ENCODE measurements around the gene ITGAV.

Gene ITGAV

GRCh38 chr2:186612555-186613440, 22.9 kb downstream of the ITGAV start:
- no peak for DNase-seq

DNA sequence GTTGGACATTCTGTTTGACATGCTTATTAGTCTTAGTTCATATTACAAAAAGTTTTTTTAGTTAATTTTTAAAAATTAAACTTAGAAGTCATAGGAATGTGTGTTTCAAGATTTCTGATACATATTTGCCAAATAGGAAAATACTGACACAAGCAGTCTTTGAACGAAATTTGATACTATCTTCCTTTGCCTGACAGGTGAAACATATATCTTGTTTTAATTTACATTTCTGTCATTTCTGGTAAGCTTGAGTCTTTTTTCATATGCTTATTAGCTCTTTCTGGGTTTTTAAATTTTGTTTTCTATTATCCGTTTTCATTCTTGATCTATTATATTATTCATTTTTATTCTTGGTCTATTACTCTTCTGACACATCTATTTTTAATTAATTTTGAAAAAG, 24.5 kb downstream of the ITGAV start:
- DNase-seq = no peak

GRCh38 chr2:186617148-186617547, 27.3 kb downstream of the ITGAV start:
- DNase-seq = no peak

DNA sequence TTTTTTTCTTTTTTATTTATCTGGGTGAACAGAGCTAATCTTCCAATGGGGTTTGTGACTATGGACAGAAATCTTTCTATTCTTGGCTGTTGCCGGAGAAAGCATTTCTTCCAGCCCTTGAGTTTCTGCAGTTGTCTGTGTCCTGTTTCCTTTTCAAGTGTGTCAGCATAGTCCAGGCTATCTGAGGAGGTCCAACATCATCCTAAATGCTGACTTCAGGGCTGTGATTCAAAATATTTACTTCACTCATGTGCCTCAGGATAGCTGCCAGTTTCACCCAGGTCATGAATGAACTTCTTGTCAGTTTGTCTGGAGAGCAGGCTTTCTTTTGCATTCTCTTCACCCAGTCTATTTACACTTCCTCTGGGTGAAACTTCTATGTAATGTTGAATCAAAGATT, 27.9 kb downstream of the ITGAV start:
- no peak for DNase-seq

GRCh38 chr2:186618696-186619095, 28.8 kb downstream of the ITGAV start:
- DNase-seq = no peak

DNA sequence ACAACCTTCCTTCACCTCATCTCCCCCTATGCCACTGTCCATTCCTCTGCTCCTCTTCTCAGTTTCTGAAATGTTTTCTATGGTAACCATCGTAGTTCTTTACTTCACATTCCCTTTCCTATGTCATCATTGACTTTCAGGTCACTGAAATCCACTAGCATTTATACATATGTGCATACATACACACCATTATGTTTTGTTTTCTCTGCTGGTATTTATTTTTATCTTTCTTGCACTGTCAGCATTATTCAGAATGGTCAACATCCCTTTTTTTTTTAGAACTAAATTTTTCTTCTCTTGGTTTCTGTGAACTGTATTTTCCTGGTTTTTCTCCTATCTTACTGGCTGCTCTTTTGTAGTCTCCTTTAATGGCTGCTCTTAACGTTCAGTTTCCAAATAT, 33.2 kb downstream of the ITGAV start:
- no peak for DNase-seq

GRCh38 chr2:186624276-186624675, 34.4 kb downstream of the ITGAV start:
- no peak for DNase-seq

DNA sequence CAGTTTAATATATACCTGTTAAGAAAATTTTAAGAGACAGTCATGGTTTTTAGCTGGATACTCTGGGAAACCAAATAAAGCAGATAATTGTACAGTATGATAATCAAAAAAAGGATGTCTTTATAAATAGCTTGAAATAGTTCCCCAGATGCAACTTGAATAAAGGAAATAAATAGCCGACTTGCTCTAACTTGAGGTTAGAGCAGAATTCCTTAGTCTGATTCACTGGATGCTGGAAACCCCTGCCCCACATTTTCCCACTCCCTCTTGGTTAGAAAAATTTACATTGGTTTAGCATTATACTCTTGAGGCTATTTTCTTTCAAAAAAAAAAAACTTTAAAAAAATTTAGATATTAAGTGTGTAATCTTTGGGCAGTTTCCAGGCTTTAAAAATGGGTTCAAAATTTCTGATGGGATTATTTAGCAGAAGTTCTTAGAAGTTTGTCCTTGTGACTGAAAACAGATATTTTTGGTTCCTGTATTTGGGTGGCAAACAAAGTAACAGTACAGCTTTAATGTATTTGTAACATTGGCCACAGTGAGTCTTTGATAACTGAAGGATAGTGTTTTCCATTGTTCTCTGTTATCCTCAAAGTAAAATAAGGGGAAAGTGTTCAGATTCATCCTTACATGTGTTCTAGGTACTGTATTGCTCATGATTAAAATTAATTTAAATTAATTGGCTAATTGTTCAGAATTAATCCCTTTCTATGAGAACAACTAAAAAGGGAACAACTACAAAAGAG, 39.6 kb downstream of the ITGAV start:
- peak in 1 of 2 donors; percentile 25 for DNase-seq

DNA sequence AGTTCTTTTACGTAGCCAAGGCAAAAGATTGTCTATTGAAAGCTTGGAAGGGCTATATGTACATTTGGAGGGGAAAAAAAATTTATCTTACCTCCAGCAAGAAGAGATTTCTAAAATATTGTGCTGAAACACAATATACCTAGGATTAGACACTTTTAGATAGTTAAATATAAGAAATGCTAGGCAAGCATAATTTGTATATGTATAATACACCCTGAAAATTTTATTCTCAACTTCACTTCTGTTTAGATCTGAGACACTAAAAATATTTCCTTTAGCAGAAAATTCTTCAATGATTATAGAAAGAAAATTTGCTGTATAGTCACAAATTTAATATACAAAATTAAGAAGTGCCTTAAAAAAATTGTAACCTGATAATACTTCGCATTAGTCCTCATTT, 42.6 kb downstream of the ITGAV start:
- no peak for DNase-seq

- peak in 1 of 2 donors; percentile 9 for DNase-seq
Measured at GRCh38 chr2:186634701-186635100, 44.8 kb downstream of the ITGAV start.

DNA sequence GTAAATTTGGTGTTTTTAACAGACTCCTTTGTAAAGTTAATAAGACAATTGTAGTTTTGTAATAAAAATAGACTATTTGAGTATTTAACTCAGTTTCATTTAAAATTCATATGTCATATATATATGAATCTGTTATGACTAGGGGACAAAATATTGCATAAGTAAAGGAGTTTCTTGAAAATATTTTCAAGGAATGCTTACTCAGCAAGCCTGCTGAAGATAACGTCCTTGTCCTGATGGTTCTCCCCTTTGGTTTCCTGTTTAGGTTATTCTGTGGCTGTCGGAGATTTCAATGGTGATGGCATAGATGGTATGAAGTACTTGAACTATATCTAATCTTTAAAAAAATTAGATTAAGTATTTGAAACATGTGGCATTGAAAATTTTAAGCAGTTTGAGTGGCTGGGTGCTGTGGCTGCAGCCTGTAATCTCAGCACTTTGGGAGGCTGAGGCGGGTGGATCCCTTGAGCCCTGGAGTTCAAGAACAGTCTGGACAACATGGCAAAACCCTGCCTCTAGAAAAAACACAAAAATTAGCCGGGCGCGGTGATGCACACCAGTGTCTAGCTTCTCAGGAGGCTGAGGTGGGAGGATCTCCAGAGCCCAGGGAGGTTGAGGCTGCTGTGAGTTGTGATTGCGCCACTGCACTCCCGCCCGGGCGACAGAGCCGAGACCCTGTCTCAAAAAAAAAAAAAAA, 47.1 kb downstream of the ITGAV start:
- no peak for DNase-seq

GRCh38 chr2:186637497-186637800, 47.6 kb downstream of the ITGAV start:
- DNase-seq = peak; percentile 51 to 74

GRCh38 chr2:186639939-186640338, 50.1 kb downstream of the ITGAV start:
- no peak for DNase-seq

DNA sequence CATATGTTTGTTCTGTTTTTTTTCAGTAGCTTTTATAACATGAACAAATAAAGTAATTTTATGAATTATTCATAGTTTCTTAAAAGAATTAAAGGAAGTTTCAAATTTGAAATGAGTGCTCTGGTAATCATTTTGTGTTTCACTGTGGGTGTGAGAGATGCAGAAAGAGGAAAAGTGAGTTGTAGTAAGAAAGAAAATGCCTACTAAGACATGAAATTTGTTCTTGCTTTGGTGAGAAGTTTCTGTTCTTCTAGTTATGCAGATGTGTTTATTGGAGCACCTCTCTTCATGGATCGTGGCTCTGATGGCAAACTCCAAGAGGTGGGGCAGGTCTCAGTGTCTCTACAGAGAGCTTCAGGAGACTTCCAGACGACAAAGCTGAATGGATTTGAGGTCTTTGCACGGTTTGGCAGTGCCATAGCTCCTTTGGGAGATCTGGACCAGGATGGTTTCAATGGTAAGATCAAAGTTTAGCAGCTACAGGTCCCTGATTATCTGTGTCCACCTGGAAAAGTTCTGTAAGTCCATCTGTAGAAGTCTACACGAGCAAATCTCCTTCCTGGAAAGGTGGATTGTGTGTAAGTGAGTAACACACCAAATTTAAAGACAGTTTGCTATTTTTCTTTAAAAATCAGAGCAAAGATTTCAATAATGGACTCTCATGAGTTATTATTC, 51.4 kb downstream of the ITGAV start:
- no peak for DNase-seq

GRCh38 chr2:186641807-186642321, 52.0 kb downstream of the ITGAV start:
- DNase-seq = peak; percentile 42 to 46

GRCh38 chr2:186644791-186645190, 54.9 kb downstream of the ITGAV start:
- DNase-seq = no peak

DNA sequence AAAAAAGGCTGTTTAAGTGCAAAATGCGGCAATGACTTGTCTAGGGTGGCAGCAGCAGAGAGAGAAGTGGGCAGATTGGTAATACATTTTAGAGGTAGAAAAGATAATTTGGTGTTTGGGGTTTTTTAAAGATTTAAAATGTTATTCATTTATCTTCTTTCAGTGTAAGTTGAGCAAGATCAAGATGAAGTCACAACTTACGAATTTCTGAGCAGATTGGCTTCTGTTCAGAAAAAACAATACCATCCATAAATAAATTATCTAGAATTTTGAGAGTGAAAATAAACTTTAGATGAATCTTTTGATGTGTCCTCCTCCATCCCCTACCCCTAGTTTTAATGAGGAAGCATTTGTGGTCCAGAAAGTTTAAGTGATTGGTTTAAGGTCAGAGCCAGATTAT, 56.1 kb downstream of the ITGAV start:
- no peak for DNase-seq

DNA sequence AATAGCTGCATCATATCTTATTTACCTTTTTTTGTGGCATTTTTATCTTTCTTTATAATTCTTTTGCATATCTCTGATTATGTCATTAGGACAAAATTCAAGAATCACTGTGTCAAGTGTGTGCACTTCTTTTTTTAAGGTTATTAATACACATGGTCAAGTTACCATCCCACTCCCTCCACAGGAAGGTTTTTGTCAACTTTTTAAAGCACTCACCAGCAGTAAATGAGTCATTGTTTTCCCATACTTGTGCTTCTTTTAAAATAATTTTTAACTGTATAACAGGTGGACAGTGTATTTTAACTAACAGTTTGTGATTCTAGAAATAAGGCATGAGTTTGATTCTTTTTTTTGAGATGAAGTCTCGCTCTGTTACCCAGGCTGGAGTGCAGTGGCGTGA, 58.3 kb downstream of the ITGAV start:
- no peak for DNase-seq

DNA sequence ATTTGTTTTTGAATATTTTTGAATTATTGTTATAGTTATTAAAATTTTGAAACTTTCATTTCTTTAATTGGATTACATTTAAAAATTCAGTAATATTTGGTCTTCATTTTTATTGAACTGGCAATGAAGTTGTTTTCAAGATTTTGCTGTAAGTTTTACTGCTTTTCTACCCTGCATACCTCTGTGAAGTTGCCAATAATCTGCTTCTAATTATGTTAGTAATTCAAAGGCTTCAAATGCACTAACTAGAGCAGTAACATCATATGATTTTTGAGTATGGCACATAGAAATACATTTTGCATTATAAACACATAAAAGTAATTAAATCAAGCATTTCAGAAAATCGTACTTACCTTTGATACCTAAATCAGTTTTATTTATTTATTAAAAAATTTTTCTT, 63.7 kb downstream of the ITGAV start:
- no peak for DNase-seq

DNA sequence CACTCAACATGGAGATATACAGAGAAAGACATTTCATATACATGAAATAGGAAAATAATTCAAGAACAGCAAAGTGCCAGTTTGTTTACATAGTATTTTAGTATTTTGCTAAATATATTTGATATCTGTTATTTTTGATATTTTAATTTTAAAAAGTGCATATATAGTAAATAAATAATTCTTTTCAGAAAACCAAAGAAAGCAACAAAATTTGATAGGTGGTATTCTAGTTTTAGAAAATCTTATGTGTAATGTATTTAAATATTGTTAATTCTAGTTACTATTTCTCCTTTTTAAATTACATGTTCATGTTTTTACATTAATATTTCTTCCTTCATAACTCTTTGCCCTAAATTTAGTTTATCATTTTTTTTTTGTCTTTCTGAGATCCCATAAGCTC, 69.5 kb downstream of the ITGAV start:
- DNase-seq = no peak

- DNase-seq = no peak
Measured at GRCh38 chr2:186664385-186665043, 74.7 kb downstream of the ITGAV start.

GRCh38 chr2:186669146-186669545, 79.3 kb downstream of the ITGAV start:
- no peak for DNase-seq
